ENCODE measurements around the gene FAM81B.
A peak's percentile ranks its signal among the peaks of the same experiment; 100 is the strongest.

The FAM81B gene

DNA sequence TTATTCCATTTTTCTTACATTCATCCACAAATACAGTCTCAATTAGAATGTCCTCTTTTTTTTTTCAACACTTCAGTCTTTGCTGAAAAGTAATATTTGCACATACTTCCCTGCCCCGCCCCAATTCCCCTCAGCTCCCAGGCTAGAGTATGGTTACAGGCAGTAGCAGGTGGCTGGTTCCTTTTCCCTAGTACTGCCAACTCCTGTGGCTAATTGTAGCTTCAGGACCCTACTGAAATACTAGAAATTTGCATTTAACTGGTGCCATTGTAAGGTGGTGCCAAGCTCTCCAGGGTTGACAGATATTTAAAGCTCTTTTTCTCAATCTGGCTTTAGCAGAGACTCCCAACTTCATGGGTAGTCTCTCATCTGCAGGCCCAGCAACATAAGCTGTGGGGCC lies 80.3 kb downstream of the FAM81B start:
- DNase-seq (ENCODE audit: low read depth in 2 of 2), result no peak

DNA sequence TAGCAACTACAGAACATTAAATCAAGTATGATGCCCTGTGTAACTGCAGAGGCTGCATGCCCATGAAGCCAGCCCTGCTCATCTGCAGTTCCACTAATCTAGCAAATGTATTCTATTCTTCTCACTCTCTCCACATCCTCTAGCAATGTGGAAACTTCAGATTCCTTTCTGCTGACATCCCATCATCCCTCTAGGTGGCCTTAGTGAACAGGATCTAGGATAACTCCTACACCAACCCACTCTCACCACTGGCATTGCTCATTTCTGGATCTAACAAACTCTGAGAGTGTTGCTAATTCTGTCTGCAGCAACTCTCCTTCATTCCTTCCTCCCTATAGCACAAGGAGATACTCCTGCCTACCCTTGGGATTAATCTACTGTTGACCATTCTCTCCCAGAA lies 80.8 kb downstream of the FAM81B start:
- DNase-seq (ENCODE audit: low read depth in 2 of 2), result peak; percentile 2 to 4

DNA sequence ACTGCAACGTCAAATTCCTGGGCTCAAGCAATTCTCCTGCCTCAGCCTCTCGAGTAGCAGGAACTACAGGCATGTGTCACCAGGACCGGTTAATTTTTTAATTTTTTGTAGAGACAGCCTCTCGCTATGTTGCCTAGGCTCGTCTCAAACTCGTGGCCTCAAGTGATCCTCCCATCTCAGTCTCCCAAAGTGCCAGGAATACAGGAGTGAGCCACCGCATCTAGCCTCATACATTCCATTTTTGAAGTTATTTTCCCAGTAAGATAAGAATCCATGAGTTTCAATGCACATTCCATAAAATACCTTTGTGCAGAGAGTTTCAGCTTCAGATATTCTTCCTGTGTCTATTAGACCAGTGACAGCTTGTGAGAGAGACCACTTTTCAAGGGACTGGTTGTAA lies 93.3 kb downstream of the FAM81B start:
- DNase-seq (ENCODE audit: low read depth in 2 of 2), result no peak

DNA sequence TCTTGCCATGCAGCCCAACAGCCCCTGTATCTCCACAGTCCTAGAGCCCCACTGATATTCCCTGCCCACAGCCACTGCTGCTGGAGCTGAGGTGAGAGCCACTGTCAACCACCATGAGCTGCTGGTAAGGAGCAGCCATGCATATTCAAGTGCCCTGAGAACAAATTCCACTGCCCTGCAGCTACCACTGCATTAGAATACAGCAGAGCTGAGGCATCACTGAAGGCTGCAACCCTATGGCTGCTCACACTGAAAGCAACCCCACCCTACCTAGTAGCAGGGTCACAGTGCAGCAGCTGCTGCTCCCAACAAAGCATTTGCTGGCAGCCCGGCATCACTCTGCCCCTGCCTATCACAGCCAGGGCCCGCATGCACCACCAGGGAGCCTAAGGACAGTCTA lies 95.0 kb downstream of the FAM81B start:
- DNase-seq (ENCODE audit: low read depth in 2 of 2), result no peak

DNA sequence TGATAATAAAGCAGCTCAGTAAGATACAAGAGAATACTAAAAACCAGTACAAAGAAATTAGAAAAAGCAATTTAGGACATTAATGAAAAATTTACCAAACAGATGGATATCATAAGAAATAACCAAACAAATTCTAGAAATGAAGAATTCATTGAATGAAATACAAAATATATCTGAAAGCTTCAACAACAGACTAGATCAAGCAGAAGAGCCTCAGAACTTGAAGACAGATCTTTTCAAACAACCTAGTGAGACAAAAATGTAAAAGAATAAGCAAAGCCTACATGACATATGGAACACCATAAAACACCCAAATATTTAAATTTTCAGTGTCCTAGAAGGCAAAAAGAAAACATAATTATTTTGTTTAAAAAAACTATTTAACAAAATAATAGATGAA lies 96.7 kb downstream of the FAM81B start:
- DNase-seq (ENCODE audit: low read depth in 2 of 2), result no peak

All from fibroblast of skin of left biceps (primary cell).